DMS79 treated with DMSO at 0.1 percent for 48 hours (cell line): ENCODE results near the gene TEKTIP1.
"Not testable (repeated sequence)": the region's sequence is repeated elsewhere in the genome, so short reads cannot be mapped to it uniquely, and the experiment has no call there.

Experiments used
- DNase-seq: peaks from one replicate; lab custom pipeline; 2025; lab: John Stamatoyannopoulos, UW

Gene TEKTIP1

GRCh38 chr19:3523361-3524077 is 15.5 kb upstream of the TEKTIP1 start:
- no peak for DNase-seq

GRCh38 chr19:3524078-3524842 is 14.7 kb upstream of the TEKTIP1 start:
- no peak for DNase-seq

GRCh38 chr19:3524904-3525451 is 14.0 kb upstream of the TEKTIP1 start:
- no peak for DNase-seq

- DNase-seq: no peak
These were observed 12.3 kb upstream of the TEKTIP1 start for GRCh38 chr19:3526507-3527237.

- no peak for DNase-seq
These were observed 11.6 kb upstream of the TEKTIP1 start for GRCh38 chr19:3527238-3527910.

- no peak for DNase-seq
These were observed 10.9 kb upstream of the TEKTIP1 start for GRCh38 chr19:3528080-3528479.

GRCh38 chr19:3528539-3529211 is 10.3 kb upstream of the TEKTIP1 start:
- DNase-seq: no peak

- not testable (repeated sequence) for DNase-seq
These were observed 9.7 kb upstream of the TEKTIP1 start for GRCh38 chr19:3529299-3529698.

GRCh38 chr19:3530389-3530788 is 8.6 kb upstream of the TEKTIP1 start:
- no peak for DNase-seq

- no peak for DNase-seq
These were observed 7.3 kb upstream of the TEKTIP1 start for GRCh38 chr19:3531716-3532115.

- DNase-seq: no peak
These were observed 6.7 kb upstream of the TEKTIP1 start for GRCh38 chr19:3532154-3532786.

GRCh38 chr19:3533033-3533432 is 5.9 kb upstream of the TEKTIP1 start:
- DNase-seq: no peak

GRCh38 chr19:3533563-3534216 is 5.3 kb upstream of the TEKTIP1 start:
- no peak for DNase-seq

- DNase-seq: no peak
These were observed 4.4 kb upstream of the TEKTIP1 start for GRCh38 chr19:3534375-3535234.

GRCh38 chr19:3535235-3535535 is 3.8 kb upstream of the TEKTIP1 start:
- no peak for DNase-seq

- no peak for DNase-seq
These were observed 3.4 kb upstream of the TEKTIP1 start for GRCh38 chr19:3535563-3535965.

- no peak for DNase-seq
These were observed 3.0 kb upstream of the TEKTIP1 start for GRCh38 chr19:3535981-3536380.

- DNase-seq: no peak
These were observed 2.4 kb upstream of the TEKTIP1 start for GRCh38 chr19:3536429-3537100.

- DNase-seq: no peak
These were observed 1.9 kb upstream of the TEKTIP1 start for GRCh38 chr19:3537101-3537437.
